ENCODE results near the gene MAST3. TPM values are rescaled to one million over a fixed set of nuclear protein-coding genes. Genes with fewer than 3 reads are reported as not detected.

The MAST3 gene
- total and polyA plus RNA-seq, 2 donors (not counting 1 experiment from before 2014, with no cell fraction given) = 43.5 to 85.5 TPM

DNA sequence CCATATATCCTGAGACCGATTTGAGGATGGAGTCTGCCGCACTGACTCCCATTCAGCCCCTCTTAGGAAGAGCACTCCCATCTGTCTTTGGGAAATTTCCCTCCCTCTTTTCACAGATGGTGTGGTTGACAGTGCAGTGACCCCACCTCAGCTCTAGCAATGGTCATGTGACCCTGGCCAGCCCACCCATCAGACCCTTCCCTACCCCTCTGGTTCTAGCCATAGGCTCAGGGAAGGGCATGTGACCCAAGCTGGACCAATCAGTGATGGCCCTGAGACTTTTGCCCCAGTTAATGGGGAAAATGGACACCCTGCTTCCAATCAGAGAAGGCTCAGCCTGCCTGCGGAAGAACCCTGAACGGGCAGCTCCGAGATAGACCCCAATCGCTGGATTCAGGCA lies 37.1 kb upstream of the MAST3 start:
- Mint-ChIP-seq H3K9me3 (ENCODE audit: insufficient read depth) (no peaks in the 10 kb centered on the region), H3K27ac (no peak overlapping the region), H3K4me3 (no peak overlapping the region), H3K4me1 (peaks cover 20% of the 10 kb centered on the region), H3K27me3 (no peaks in the 10 kb centered on the region)
- no peak for ATAC-seq (ENCODE audit: low read depth)
- no peak overlapping the region for H3K4me3 ChIP-seq (ENCODE audit: control extremely low read depth in 1 of 5, extremely low read depth in 1 of 5, insufficient read depth in 1 of 5, low read depth in 2 of 5, low read length in 4 of 5)
- no peak overlapping the region for H2AFZ ChIP-seq (ENCODE audit: insufficient read depth, low read depth, low read length, poor library complexity, severe bottlenecking)
- no peaks in the 10 kb centered on the region for H3K79me2 ChIP-seq (ENCODE audit: control insufficient read depth, insufficient read depth, low read length)
- intact Hi-C loops (cut with micrococcal nuclease) = no loop called here
- TF ChIP-seq EZH2 (IDR thresholded peaks at IDR 0.05; ENCODE audit: borderline replicate concordance, insufficient read depth, low read depth, low read length, poor library complexity, severe bottlenecking) = no peak
- TF ChIP-seq, protein P1, sequence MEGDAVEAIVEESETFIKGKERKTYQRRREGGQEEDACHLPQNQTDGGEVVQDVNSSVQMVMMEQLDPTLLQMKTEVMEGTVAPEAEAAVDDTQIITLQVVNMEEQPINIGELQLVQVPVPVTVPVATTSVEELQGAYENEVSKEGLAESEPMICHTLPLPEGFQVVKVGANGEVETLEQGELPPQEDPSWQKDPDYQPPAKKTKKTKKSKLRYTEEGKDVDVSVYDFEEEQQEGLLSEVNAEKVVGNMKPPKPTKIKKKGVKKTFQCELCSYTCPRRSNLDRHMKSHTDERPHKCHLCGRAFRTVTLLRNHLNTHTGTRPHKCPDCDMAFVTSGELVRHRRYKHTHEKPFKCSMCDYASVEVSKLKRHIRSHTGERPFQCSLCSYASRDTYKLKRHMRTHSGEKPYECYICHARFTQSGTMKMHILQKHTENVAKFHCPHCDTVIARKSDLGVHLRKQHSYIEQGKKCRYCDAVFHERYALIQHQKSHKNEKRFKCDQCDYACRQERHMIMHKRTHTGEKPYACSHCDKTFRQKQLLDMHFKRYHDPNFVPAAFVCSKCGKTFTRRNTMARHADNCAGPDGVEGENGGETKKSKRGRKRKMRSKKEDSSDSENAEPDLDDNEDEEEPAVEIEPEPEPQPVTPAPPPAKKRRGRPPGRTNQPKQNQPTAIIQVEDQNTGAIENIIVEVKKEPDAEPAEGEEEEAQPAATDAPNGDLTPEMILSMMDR (IDR thresholded peaks at IDR 0.05) = no peak
- no peak overlapping the region for H3K27ac ChIP-seq (ENCODE audit: low read length in 2 of 2)
- no peak for DNase-seq
- H3K4me1 ChIP-seq (ENCODE audit: control insufficient read depth in 2 of 2, insufficient read depth in 2 of 2, low read length in 2 of 2) = peaks cover 11 to 13% of the 10 kb centered on the region in 2 donors
- no peak overlapping the region for H3K4me2 ChIP-seq (replicated peaks; ENCODE audit: low read depth, low read length, poor library complexity, severe bottlenecking)
- no peaks in the 10 kb centered on the region for H4K20me1 ChIP-seq (ENCODE audit: control insufficient read depth, insufficient read depth, low read length, poor library complexity, severe bottlenecking)
- peaks cover 0 to 8% of the 10 kb centered on the region in 2 experiments for H3K36me3 ChIP-seq (replicated peaks in 1 of 2; ENCODE audit: control extremely low read depth in 1 of 2, control insufficient read depth in 1 of 2, extremely low read depth in 1 of 2, insufficient read depth in 2 of 2, low read length in 1 of 2)
- H3K9me3 ChIP-seq (ENCODE audit: control extremely low read depth in 1 of 3, control insufficient read depth in 2 of 3, insufficient read depth in 1 of 3, low read length in 2 of 3) = peaks cover 0 to 7% (median 0%) of the 10 kb centered on the region in 3 donors
- no peaks in the 10 kb centered on the region for H3K27me3 ChIP-seq (replicated peaks in 1 of 4; ENCODE audit: control extremely low read depth in 1 of 4, control insufficient read depth in 3 of 4, insufficient read depth in 4 of 4, low read length in 3 of 4)
- POLR2A ChIA-PET = interaction anchor here (0.7 to 3.6 kb wide), 3 partner anchors 50 to 250 kb away, joined by 3 to 21 read pairs (median 3); partner anchors contain the start of gene ARRDC2
- CTCF ChIA-PET = interaction anchor here (1.0 to 12.1 kb wide), 8 partner anchors 11 to 192 kb away, joined by 3 to 345 read pairs (median 8); partner anchors contain the start of gene ARRDC2
- WGBS (ENCODE audit: insufficient coverage) = 100% methylated on average over 6 of the region's 6 CpGs
- H3K9ac ChIP-seq (ENCODE audit: low read length) = no peak overlapping the region

DNA sequence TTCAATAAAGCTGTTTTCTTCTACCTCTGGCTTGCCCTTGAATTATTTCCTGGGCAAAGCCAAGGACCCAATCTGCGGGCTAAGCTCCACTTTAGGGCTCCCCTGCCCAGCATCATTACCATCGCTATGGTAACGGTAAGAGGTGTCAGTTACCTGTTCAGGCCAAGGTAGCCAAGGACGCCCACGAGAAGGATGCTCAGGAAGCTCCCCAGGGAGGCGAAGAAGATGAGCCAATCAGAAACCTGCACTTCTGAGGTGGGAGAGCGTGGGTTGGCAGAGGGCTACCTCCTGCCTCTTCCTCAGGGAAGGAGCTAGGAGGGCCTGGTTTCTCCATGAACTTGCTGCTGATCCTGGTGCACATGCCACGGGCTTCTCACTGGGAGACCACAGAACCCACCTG lies 35.5 kb upstream of the MAST3 start:
- Mint-ChIP-seq H3K27me3 (no peaks in the 10 kb centered on the region), H3K4me3 (no peak overlapping the region), H3K9me3 (ENCODE audit: insufficient read depth) (no peaks in the 10 kb centered on the region), H3K27ac (no peak overlapping the region), H3K4me1 (peaks cover 16% of the 10 kb centered on the region)
- H3K79me2 ChIP-seq (ENCODE audit: control insufficient read depth, insufficient read depth, low read length) = no peaks in the 10 kb centered on the region
- ChIA-PET CTCF (interaction anchor here (0.5 to 12.1 kb wide), 13 partner anchors 18 to 1006 kb away, joined by 3 to 345 read pairs (median 3); partner anchors contain the start of genes ARRDC2, CCDC124 and PIK3R2), POLR2A (interaction anchor here (1.1 to 3.6 kb wide), 3 partner anchors 55 to 171 kb away, joined by 5 to 21 read pairs (median 6); partner anchors contain the start of gene ARRDC2)
- peaks cover 0 to 8% of the 10 kb centered on the region in 2 experiments for H3K36me3 ChIP-seq (replicated peaks in 1 of 2; ENCODE audit: control extremely low read depth in 1 of 2, control insufficient read depth in 1 of 2, extremely low read depth in 1 of 2, insufficient read depth in 2 of 2, low read length in 1 of 2)
- H3K9ac ChIP-seq (ENCODE audit: low read length) = no peak overlapping the region
- peaks cover 11 to 13% of the 10 kb centered on the region in 2 donors for H3K4me1 ChIP-seq (ENCODE audit: control insufficient read depth in 2 of 2, insufficient read depth in 2 of 2, low read length in 2 of 2)
- H3K4me3 ChIP-seq (ENCODE audit: control extremely low read depth in 1 of 5, extremely low read depth in 1 of 5, insufficient read depth in 1 of 5, low read depth in 2 of 5, low read length in 4 of 5) = no peak overlapping the region
- H3K27me3 ChIP-seq (replicated peaks in 1 of 4; ENCODE audit: control extremely low read depth in 1 of 4, control insufficient read depth in 3 of 4, insufficient read depth in 4 of 4, low read length in 3 of 4) = no peaks in the 10 kb centered on the region
- WGBS (ENCODE audit: insufficient coverage) = 89% methylated on average over 8 of the region's 8 CpGs
- no peak overlapping the region for H3K4me2 ChIP-seq (replicated peaks; ENCODE audit: low read depth, low read length, poor library complexity, severe bottlenecking)
- TF ChIP-seq, protein P1 (IDR thresholded peaks at IDR 0.05) = no peak
- TF ChIP-seq EZH2 (IDR thresholded peaks at IDR 0.05; ENCODE audit: borderline replicate concordance, insufficient read depth, low read depth, low read length, poor library complexity, severe bottlenecking) = no peak
- no peak for DNase-seq
- intact Hi-C loops (cut with micrococcal nuclease) = no loop called here
- ATAC-seq (ENCODE audit: low read depth) = no peak
- H2AFZ ChIP-seq (ENCODE audit: insufficient read depth, low read depth, low read length, poor library complexity, severe bottlenecking) = no peak overlapping the region
- no peaks in the 10 kb centered on the region for H4K20me1 ChIP-seq (ENCODE audit: control insufficient read depth, insufficient read depth, low read length, poor library complexity, severe bottlenecking)
- peaks cover 0 to 7% (median 0%) of the 10 kb centered on the region in 3 donors for H3K9me3 ChIP-seq (ENCODE audit: control extremely low read depth in 1 of 3, control insufficient read depth in 2 of 3, insufficient read depth in 1 of 3, low read length in 2 of 3)
- no peak overlapping the region for H3K27ac ChIP-seq (ENCODE audit: low read length in 2 of 2)
